Mesendoderm (in vitro differentiated cells): ENCODE data around the gene PRPS1. TPM values are rescaled to one million over a fixed set of nuclear protein-coding genes. Genes with fewer than 3 reads are reported as not detected.

Experiments
- DNase-seq: peaks from one replicate; pipeline ENCODE4 v3.0.0; 2013
- H2AK5ac ChIP-seq: 2 replicates; pipeline ENCODE4 v1.6.1; 2013; ENCODE audit warnings: low read length, inconsistent platforms
- H2BK120ac ChIP-seq: 2 replicates; pipeline ENCODE4 v1.6.1; 2013; ENCODE audit warnings: low read depth, mild to moderate bottlenecking, low read length, moderate library complexity, mixed read lengths
- H2BK15ac ChIP-seq: replicated peaks from 2 replicates; pipeline ENCODE4 v1.6.1; 2013; ENCODE audit warnings: low read depth, mild to moderate bottlenecking, moderate library complexity
- H2BK5ac ChIP-seq: 2 replicates; pipeline ENCODE4 v1.6.1; 2013; ENCODE audit warnings: low read length, inconsistent platforms
- H3K18ac ChIP-seq: 2 replicates; pipeline ENCODE4 v1.6.1; 2013; ENCODE audit warnings: mild to moderate bottlenecking, low read length, mixed read lengths
- H3K23ac ChIP-seq: one replicate; pipeline ENCODE4 v1.6.1; 2013; ENCODE audit warnings: low read length
- H3K27ac ChIP-seq: 2 replicates; pipeline ENCODE4 v1.5.1; 2013; ENCODE audit warnings: low read depth, mild to moderate bottlenecking, inconsistent platforms, low read length, moderate library complexity
- H3K27me3 ChIP-seq: 2 replicates; pipeline ENCODE4 v1.6.1; 2013; ENCODE audit warnings: low read length, control low read depth, mild to moderate bottlenecking, inconsistent platforms; ENCODE audit not compliant: insufficient read depth, poor library complexity
- H3K36me3 ChIP-seq: 2 replicates; pipeline ENCODE4 v1.6.1; 2013; ENCODE audit warnings: low read length, inconsistent platforms; ENCODE audit not compliant: control insufficient read depth, insufficient read depth
- H3K4ac ChIP-seq: one replicate; pipeline ENCODE4 v1.6.1; 2013; ENCODE audit warnings: low read depth, mild to moderate bottlenecking, low read length, moderate library complexity
- H3K4me1 ChIP-seq: 2 replicates; pipeline ENCODE4 v1.6.1; 2013; ENCODE audit warnings: low read depth, low read length, inconsistent platforms; ENCODE audit not compliant: control insufficient read depth
- H3K4me2 ChIP-seq: 2 replicates; pipeline ENCODE4 v1.6.1; 2013; ENCODE audit warnings: low read length
- H3K4me3 ChIP-seq: 2 replicates; pipeline ENCODE4 v1.5.1; 2013; ENCODE audit warnings: mild to moderate bottlenecking, low read length
- H3K56ac ChIP-seq: one replicate; pipeline ENCODE4 v1.6.1; 2013; ENCODE audit warnings: low read length
- H3K79me1 ChIP-seq: 2 replicates; pipeline ENCODE4 v1.6.1; 2013; ENCODE audit warnings: low read length, inconsistent platforms
- H3K79me2 ChIP-seq: 2 replicates; pipeline ENCODE4 v1.6.1; 2013; ENCODE audit warnings: mild to moderate bottlenecking, low read length; ENCODE audit not compliant: control insufficient read depth, insufficient read depth
- H3K9ac ChIP-seq: 2 replicates; pipeline ENCODE4 v1.6.1; 2013; ENCODE audit warnings: low read length, inconsistent platforms
- H4K5ac ChIP-seq: one replicate; pipeline ENCODE4 v1.6.1; 2013; ENCODE audit warnings: low read length
- H4K8ac ChIP-seq: one replicate; pipeline ENCODE4 v1.6.1; 2013; ENCODE audit warnings: low read depth, mild to moderate bottlenecking, control low read depth, low read length, moderate library complexity
- WGBS: extraction: QIAGEN DNeasy Blood & Tissue Kit; methylation state at CpG from one replicate; pipeline ENCODE4 v1.1.7; 2013; ENCODE audit warnings: low lambda C conversion rate, missing lambda C conversion rate; ENCODE audit not compliant: insufficient coverage; ENCODE audit errors: extremely low coverage; 5-methylcytosine and 5-hydroxymethylcytosine counted together
- polyA plus RNA-seq, 2 experiments: library from polyadenylated mRNA; stranded (reverse); fragments of 200-250 nt; gene quantifications; one replicate each; pipeline ENCODE4 v1.2.3, GENCODE V29; 2013

The PRPS1 gene
- 80.3 TPM for polyA plus RNA-seq (2013, experiment 1 of 2)
- 78.3 TPM for polyA plus RNA-seq (2013, experiment 2 of 2)

DNA sequence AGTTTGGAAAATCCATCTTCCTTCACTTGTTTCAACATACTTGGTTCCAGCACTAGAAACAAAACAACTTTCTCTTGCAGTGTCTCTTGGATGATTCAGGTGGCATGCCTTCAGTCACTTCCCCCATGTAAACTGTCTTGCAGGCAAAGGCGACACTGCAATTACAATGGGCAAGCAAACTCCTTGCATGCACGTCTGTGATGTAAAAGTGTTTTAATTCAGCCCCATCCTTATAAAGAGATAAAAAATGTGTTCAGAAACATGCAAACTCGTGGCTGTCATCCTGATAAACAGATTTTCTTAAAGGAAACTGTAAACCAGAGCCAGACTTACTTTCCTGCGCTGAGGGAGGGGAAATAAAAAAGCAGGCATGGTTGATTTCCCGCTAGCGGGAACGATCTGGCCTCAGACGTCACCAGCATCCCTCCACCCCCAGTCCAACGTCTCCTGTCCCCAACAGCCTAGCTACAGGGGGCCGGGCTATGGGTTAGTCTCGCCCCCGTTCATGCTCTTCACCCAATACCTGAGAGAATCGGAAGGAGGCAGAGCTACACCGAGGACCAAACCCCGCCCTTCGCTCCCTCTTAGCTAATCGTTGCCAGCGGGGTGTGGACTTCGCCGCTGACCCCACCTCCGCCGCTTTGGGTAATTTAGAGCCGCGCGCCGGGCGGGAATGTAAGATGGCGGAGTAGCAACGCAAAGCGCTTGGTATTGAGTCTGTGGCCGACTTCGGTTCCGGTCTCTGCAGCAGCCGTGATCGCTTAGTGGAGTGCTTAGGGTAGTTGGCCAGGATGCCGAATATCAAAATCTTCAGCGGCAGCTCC, at the start of gene PRPS1:
PRPS1 (plus strand) TSS at position 673 of the 824 bp plus-strand sequence; CDS start at position 792, 119 bp downstream.
- peak within 1 kb of the TSS; percentile 48 for H3K4me2 ChIP-seq
- no peaks in the 10 kb centered on the region for H3K36me3 ChIP-seq
- no CpG with 5 or more reads among the region's 37 CpGs for WGBS
- no peak within 1 kb of the TSS for H4K8ac ChIP-seq
- peak within 1 kb of the TSS; percentile 80 for H3K4me3 ChIP-seq
- no peak within 1 kb of the TSS for H2BK15ac ChIP-seq
- peak within 1 kb of the TSS; percentile 80 for H3K23ac ChIP-seq
- no peaks in the 10 kb centered on the region for H3K4me1 ChIP-seq
- H2BK120ac ChIP-seq: no peak within 1 kb of the TSS
- peak within 1 kb of the TSS; percentile 81 for H3K56ac ChIP-seq
- no peaks in the 10 kb centered on the region for H3K79me1 ChIP-seq
- H2BK5ac ChIP-seq: no peak within 1 kb of the TSS
- H4K5ac ChIP-seq: no peak within 1 kb of the TSS
- peak within 1 kb of the TSS; percentile 28 for H3K27ac ChIP-seq
- H3K18ac ChIP-seq: no peak within 1 kb of the TSS
- peak within 1 kb of the TSS; percentile 80 for H3K9ac ChIP-seq
- H3K4ac ChIP-seq: peak within 1 kb of the TSS; percentile 48
- H2AK5ac ChIP-seq: no peak within 1 kb of the TSS
- peaks cover 26% of the 10 kb centered on the region for H3K79me2 ChIP-seq
- H3K27me3 ChIP-seq: no peaks in the 10 kb centered on the region
- peak; percentile 98 for DNase-seq

DNA sequence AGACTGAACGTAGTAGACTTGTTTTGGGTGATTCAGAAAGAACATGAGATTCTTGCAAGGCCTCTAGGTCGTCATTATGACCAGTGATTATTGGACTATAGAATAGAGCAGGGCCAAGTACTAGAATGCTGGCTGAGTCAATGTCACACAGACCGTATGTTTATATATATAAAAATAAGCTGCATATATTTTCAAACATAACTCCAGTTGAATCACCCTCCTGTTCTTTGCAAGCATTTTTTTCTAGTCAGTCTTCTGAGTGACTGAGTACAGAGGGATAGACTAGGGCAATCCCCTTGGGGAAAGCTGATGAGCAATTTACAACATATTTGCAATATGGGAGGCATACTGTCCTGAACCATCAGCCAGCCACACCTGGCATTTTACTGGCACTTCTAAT, 48.4 kb upstream of the PRPS1 start:
- Histone ChIP-seq H3K4ac (no peak overlapping the region), H3K79me1 (no peaks in the 10 kb centered on the region), H2BK15ac (no peak overlapping the region), H2BK120ac (no peak overlapping the region), H3K27ac (no peak overlapping the region), H3K56ac (no peak overlapping the region), H3K79me2 (no peaks in the 10 kb centered on the region), H3K27me3 (no peaks in the 10 kb centered on the region), H3K9ac (no peak overlapping the region), H4K8ac (no peak overlapping the region), H3K4me2 (no peak overlapping the region), H3K36me3 (no peaks in the 10 kb centered on the region), H4K5ac (no peak overlapping the region), H3K18ac (no peak overlapping the region), H2BK5ac (no peak overlapping the region), H3K4me3 (no peak overlapping the region), H3K4me1 (no peaks in the 10 kb centered on the region), H2AK5ac (no peak overlapping the region), H3K23ac (no peak overlapping the region)
- no peak for DNase-seq
- WGBS: no CpG with 5 or more reads among the region's 3 CpGs

DNA sequence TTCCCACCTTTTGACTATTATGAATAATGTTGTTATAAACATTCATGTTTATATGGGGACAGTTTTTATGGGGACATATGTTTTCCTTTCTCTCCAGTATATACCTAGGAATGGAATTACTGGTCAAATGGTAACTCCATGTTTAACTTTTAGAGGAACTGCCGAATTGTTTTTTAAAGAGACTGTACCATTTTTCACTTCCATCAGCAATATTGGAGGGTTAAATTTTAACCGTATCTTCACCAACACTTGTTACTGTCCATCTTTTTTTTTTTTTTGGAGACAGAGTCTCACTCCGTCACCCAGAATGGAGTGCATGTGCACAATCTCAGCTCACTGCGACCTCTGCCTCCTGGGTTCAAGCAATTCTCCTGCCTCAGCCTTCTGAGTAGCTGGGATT, 46.4 kb upstream of the PRPS1 start:
- no peaks in the 10 kb centered on the region for H3K4me1 ChIP-seq
- H3K79me1 ChIP-seq: no peaks in the 10 kb centered on the region
- WGBS: no CpG with 5 or more reads among the region's 4 CpGs
- H4K8ac ChIP-seq: no peak overlapping the region
- H3K4me3 ChIP-seq: no peak overlapping the region
- no peak overlapping the region for H3K9ac ChIP-seq
- H2BK120ac ChIP-seq: no peak overlapping the region
- H3K4ac ChIP-seq: no peak overlapping the region
- no peak overlapping the region for H3K23ac ChIP-seq
- no peak overlapping the region for H2BK15ac ChIP-seq
- no peak overlapping the region for H3K56ac ChIP-seq
- no peaks in the 10 kb centered on the region for H3K27me3 ChIP-seq
- H4K5ac ChIP-seq: no peak overlapping the region
- H3K36me3 ChIP-seq: no peaks in the 10 kb centered on the region
- no peak overlapping the region for H3K4me2 ChIP-seq
- no peak overlapping the region for H2BK5ac ChIP-seq
- H2AK5ac ChIP-seq: no peak overlapping the region
- H3K18ac ChIP-seq: no peak overlapping the region
- no peak for DNase-seq
- no peak overlapping the region for H3K27ac ChIP-seq
- no peaks in the 10 kb centered on the region for H3K79me2 ChIP-seq

- Histone ChIP-seq H3K4ac (no peak overlapping the region), H3K27ac (no peak overlapping the region), H2BK15ac (no peak overlapping the region), H3K9ac (no peak overlapping the region), H3K18ac (no peak overlapping the region), H4K5ac (no peak overlapping the region), H3K27me3 (no peaks in the 10 kb centered on the region), H3K4me3 (no peak overlapping the region), H2AK5ac (no peak overlapping the region), H3K79me2 (no peaks in the 10 kb centered on the region), H3K23ac (no peak overlapping the region), H2BK5ac (no peak overlapping the region), H3K79me1 (no peaks in the 10 kb centered on the region), H3K4me1 (no peaks in the 10 kb centered on the region), H3K56ac (no peak overlapping the region), H3K4me2 (no peak overlapping the region), H4K8ac (no peak overlapping the region), H3K36me3 (no peaks in the 10 kb centered on the region), H2BK120ac (no peak overlapping the region)
- no peak for DNase-seq
- WGBS: no CpG with 5 or more reads among the region's 6 CpGs
Measured at GRCh38 chrX:107589243-107589642, 39.1 kb upstream of the PRPS1 start.

DNA sequence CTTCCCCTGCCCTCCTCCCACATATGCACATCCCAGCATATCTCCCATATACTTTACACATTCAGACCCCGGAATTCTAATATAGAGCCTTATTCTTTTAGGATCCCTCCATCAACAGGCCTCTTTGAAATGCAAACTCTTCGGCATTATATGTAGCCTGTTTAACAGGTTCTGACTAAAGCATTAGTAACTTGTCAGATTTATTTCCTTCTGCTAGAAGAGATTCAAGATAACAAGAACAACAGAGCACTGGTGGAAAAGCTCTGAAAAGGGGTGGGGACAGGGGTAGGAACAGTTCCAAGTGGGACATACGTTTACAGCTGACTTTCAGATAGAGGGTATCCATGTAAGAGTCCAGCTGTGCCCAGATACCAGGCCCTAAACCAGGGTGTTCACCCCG, 31.7 kb upstream of the PRPS1 start:
- Histone ChIP-seq H4K5ac (no peak overlapping the region), H3K4me1 (no peaks in the 10 kb centered on the region), H3K9ac (no peak overlapping the region), H2BK120ac (no peak overlapping the region), H2AK5ac (no peak overlapping the region), H2BK5ac (no peak overlapping the region), H2BK15ac (no peak overlapping the region), H3K27ac (no peak overlapping the region), H3K27me3 (no peaks in the 10 kb centered on the region), H3K4ac (no peak overlapping the region), H3K36me3 (no peaks in the 10 kb centered on the region), H3K79me1 (no peaks in the 10 kb centered on the region), H3K23ac (no peak overlapping the region), H4K8ac (no peak overlapping the region), H3K79me2 (no peaks in the 10 kb centered on the region), H3K4me2 (no peak overlapping the region), H3K4me3 (no peak overlapping the region), H3K18ac (no peak overlapping the region), H3K56ac (no peak overlapping the region)
- DNase-seq: no peak
- WGBS: no CpG with 5 or more reads among the region's 4 CpGs
